Adrenal gland (tissue), 12 donors: Measurements from ENCODE around the gene DENND4A. TPM values are rescaled to one million over a fixed set of nuclear protein-coding genes. Genes with fewer than 3 reads are reported as not detected.

Source experiments
- DNase-seq, 7 donors: peaks; one replicate each; pipeline ENCODE4 v3.0.0-alpha.2; 2019 to 2020
- H3K27ac ChIP-seq, 5 donors: fragments of 200-600 bp; sonication (generic) in 4 of 5; 1 replicate in 3 of 5; 2 replicates in 2 of 5; pipeline versions ENCODE4 v1.5.1 to v1.8.0; 2016 to 2020; ENCODE audit warnings: mild to moderate bottlenecking in 1 of 5
- H3K27me3 ChIP-seq: fragments of 200-600 bp; 2 replicates; pipeline ENCODE4 v1.8.0; 2021
- H3K36me3 ChIP-seq, 2 donors: fragments of 200-600 bp; replicated peaks in 1 of 2; 1 replicate in 1 of 2; 2 replicates in 1 of 2; pipeline versions ENCODE4 v1.5.1 to v1.8.0; 2018 to 2022
- H3K4me1 ChIP-seq, 2 donors: fragments of 200-600 bp; replicated peaks in 1 of 2; 1 replicate in 1 of 2; 2 replicates in 1 of 2; pipeline versions ENCODE4 v1.5.1 to v1.8.0; 2018 to 2021
- H3K4me3 ChIP-seq, 4 donors: fragments of 200-600 bp; sonication (generic) in 3 of 4; one replicate each; pipeline ENCODE4 v1.5.1; 2016 to 2018
- H3K9me3 ChIP-seq, 3 donors: fragments of 200-600 bp; sonication (generic) in 1 of 3; replicated peaks in 1 of 3; 1 replicate in 2 of 3; 2 replicates in 1 of 3; pipeline versions ENCODE4 v1.5.1 to v1.8.0; 2016 to 2021
- CTCF ChIP-seq, 6 experiments: fragments of 450-650 bp in 4 of 6; fragments of 200-600 bp in 2 of 6; sonication (generic) in 1 of 6; IDR thresholded peaks; 1 replicate in 5 of 6; 2 replicates in 1 of 6; pipeline versions ENCODE4 v1.5.1 to v1.8.0; 2016 to 2021; ENCODE audit warnings: antibody characterized with exemption in 6 of 6, mild to moderate bottlenecking in 2 of 6, moderate library complexity in 1 of 6
- POLR2A ChIP-seq, 2 donors: fragments of 450-650 bp; IDR thresholded peaks; one replicate each; pipeline ENCODE4 v1.6.1; 2017; ENCODE audit warnings: antibody characterized with exemption in 2 of 2, mild to moderate bottlenecking in 2 of 2, moderate library complexity in 1 of 2
- WGBS, 4 donors: extraction: QIAGEN DNeasy Blood & Tissue Kit in 2 of 4; methylation state at CpG; one replicate each; pipeline versions ENCODE4 v1.1.5 to v1.1.7; 2013 to 2017; 5-methylcytosine and 5-hydroxymethylcytosine counted together
- intact Hi-C, 2 donors: fragments of 100-400 bp; cut with DNase I; formaldehyde crosslinking; loops; one replicate each; pipeline versions ENCODE4 v1.14.1 to v1.15.0; 2022 to 2023
- polyA plus RNA-seq, 3 donors: library from polyadenylated mRNA; stranded (reverse); fragments of 200-250 nt in 2 of 3; fragments of 350-450 nt in 1 of 3; fragmentation: Illumina TruSeq in 1 of 3; extraction: RNeasy Lipid Tissue Mini Kit (QIAGEN cat#74804) in 1 of 3; gene quantifications; one replicate each; pipeline ENCODE4 v1.2.3, GENCODE V29; 2013 to 2014
- total RNA-seq, 9 donors: library from RNA; depleted of rRNA in 4 of 9; stranded (reverse); fragments of >200 nt in 4 of 9; fragments of 120-200 nt in 1 of 9; fragmentation: NEBNext Ultra II Directional in 1 of 9; extraction: Animal tissue kit (Norgen Biotek cat#: 25700) in 1 of 9; gene quantifications; one replicate each; pipeline versions ENCODE4 v1.1.0 to v1.2.4, GENCODE V29; 2013 to 2023
- donor health status: healthy with polysubstance abuse.
- donor health status: Bipolar disorder and iron deficiency.
- donor health status: DM: yes; HTN: yes; CAD: no.
- donor health status: DM: no; HTN: no; CAD: no.
- donor health status: DM: no; HTN: no; CAD: no.
- donor health status: DM: yes; HTN: yes; CAD: no.

DENND4A gene
- total and polyA plus RNA-seq, 12 donors, result 12.9 to 51.8 (median 35.0) TPM

GRCh38 chr15:65824031-65824743 is 32.1 kb upstream of the DENND4A start:
- 52 to 63% (median 61%) methylated on average over 7 of the region's 7 CpGs for WGBS, 4 donors
- H3K9me3 ChIP-seq, result no peaks in the 10 kb centered on the region
- DNase-seq, result peak; percentile 56 to 85 (median 70)
- intact Hi-C loops, result no loop called here
- peaks cover 0 to 29% of the 10 kb centered on the region in 2 donors for H3K4me1 ChIP-seq
- no peak overlapping the region for H3K4me3 ChIP-seq
- H3K36me3 ChIP-seq, result no peaks in the 10 kb centered on the region
- peak; percentile 60 to 73 (median 68) for TF ChIP-seq CTCF (IDR thresholded peaks at IDR 0.05)
- no peak for TF ChIP-seq POLR2A (IDR thresholded peaks at IDR 0.05)
- no peaks in the 10 kb centered on the region for H3K27me3 ChIP-seq
- H3K27ac ChIP-seq, result peak overlapping the region in 2 of 5 donors; percentile 6 to 27

GRCh38 chr15:65822316-65822715 is 30.2 kb upstream of the DENND4A start:
- Histone ChIP-seq H3K9me3 (no peaks in the 10 kb centered on the region), H3K4me1 (peaks cover 0 to 28% of the 10 kb centered on the region in 2 donors), H3K36me3 (no peaks in the 10 kb centered on the region), H3K4me3 (no peak overlapping the region), H3K27ac (no peak overlapping the region), H3K27me3 (no peaks in the 10 kb centered on the region)
- no peak for DNase-seq
- 80 to 87% (median 84%) methylated on average over 3 of the region's 3 CpGs for WGBS, 4 donors
- intact Hi-C loops, result no loop called here
- no peak for TF ChIP-seq CTCF (IDR thresholded peaks at IDR 0.05)
- TF ChIP-seq POLR2A (IDR thresholded peaks at IDR 0.05), result no peak

GRCh38 chr15:65821070-65821469 is 29.0 kb upstream of the DENND4A start:
- H3K4me1 ChIP-seq, result peaks cover 0 to 28% of the 10 kb centered on the region in 2 donors
- no peak overlapping the region for H3K27ac ChIP-seq
- H3K36me3 ChIP-seq, result no peaks in the 10 kb centered on the region
- intact Hi-C loops, result no loop called here
- DNase-seq, result no peak
- no peaks in the 10 kb centered on the region for H3K9me3 ChIP-seq
- H3K4me3 ChIP-seq, result no peak overlapping the region
- H3K27me3 ChIP-seq, result no peaks in the 10 kb centered on the region
- no peak for TF ChIP-seq CTCF (IDR thresholded peaks at IDR 0.05)
- TF ChIP-seq POLR2A (IDR thresholded peaks at IDR 0.05), result no peak

- intact Hi-C loops, result no loop called here
- Histone ChIP-seq H3K4me3 (no peak overlapping the region), H3K4me1 (peaks cover 0 to 20% of the 10 kb centered on the region in 2 donors), H3K27ac (no peak overlapping the region), H3K27me3 (no peaks in the 10 kb centered on the region), H3K9me3 (no peaks in the 10 kb centered on the region), H3K36me3 (no peaks in the 10 kb centered on the region)
- TF ChIP-seq CTCF (IDR thresholded peaks at IDR 0.05) (no peak), POLR2A (IDR thresholded peaks at IDR 0.05) (no peak)
- DNase-seq, result peak in 4 of 7 donors; percentile 18 to 44 (median 40)
- WGBS, 4 donors, result 58 to 67% (median 65%) methylated on average over 3 of the region's 3 CpGs
Measured at GRCh38 chr15:65819563-65819960, 27.5 kb upstream of the DENND4A start.
